HG02938 (cell line): ENCODE data around the gene ROCK2.

ENCODE experiments used
- ATAC-seq: cut with Tn5 transposase; IDR thresholded peaks from one replicate; pipeline ENCODE4 v1.9.1; 2021; ENCODE audit warnings: mild to moderate bottlenecking, moderate library complexity; ENCODE audit not compliant: unreplicated experiment

ROCK2 gene

DNA sequence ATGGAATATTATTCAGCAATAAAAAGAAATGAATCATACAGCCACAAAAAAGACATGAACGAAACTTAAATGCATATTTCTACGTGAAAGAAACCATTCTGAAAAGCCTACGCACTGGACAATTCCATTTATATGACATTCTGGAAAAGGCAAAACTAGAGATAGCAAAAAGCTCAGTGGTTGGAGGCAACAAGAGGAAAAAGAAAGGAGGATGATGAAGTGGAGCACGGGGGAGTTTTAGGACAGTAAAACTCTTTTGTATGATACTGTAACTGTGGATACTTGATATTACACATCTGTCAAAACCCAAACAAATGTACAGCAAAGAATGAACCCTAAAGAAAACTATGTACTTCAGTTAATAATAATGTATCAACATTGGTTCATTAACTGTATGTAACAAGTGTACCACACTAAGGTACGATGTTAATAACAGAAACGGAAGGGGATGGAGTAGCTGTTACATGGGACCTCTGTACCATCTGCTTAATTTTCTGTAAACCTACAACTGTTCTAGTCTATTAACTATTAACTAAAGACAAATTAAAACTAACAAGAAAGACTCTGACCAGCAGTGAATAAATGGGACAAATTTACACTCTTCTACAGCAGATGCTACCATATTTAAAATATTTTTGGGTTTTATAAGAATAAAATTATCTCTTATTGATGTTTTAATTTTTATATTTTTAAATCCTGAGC, 31.5 kb downstream of the ROCK2 start:
- no peak for ATAC-seq

DNA sequence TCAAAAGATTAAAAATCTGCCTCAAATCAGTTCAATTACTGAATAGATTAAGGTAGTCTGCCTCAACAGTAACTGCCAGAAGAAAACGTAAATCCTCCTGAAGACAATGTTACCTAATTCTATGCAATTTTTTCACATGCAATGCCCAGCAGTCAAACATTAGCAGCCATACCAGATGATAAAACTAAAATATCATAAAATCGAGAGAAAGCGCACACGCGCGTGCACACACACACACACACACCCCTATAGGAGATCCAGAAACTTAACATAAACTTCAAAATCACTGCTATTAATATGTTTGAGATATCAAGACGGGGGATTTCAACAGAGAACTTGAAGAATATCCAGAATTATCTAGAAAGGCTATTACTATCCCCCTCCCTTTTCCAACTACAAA, 32.9 kb downstream of the ROCK2 start:
- no peak for ATAC-seq

DNA sequence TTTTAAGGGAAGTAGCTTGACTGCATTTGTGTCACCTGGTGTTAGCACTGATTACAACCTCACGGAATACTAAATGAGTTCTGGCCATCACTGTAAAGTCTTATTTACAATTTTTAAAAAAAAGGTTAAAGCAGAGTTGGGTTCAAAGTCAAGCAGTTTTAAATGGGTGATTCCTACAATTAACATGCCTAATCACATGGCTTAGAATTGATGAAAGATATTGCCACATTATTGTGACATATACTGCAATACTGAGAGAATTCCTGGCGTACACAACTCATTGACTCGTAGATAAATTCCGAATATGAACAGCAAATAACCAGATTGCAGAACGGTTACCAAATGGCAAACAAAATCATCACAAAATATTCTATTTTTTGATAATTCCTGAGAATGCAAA, 34.2 kb downstream of the ROCK2 start:
- ATAC-seq: no peak

GRCh38 chr2:11309706-11310105, 34.7 kb downstream of the ROCK2 start:
- no peak for ATAC-seq

- no peak for ATAC-seq
Observed at GRCh38 chr2:11307764-11308415, 36.5 kb downstream of the ROCK2 start.

GRCh38 chr2:11305958-11306357, 38.5 kb downstream of the ROCK2 start:
- no peak for ATAC-seq

DNA sequence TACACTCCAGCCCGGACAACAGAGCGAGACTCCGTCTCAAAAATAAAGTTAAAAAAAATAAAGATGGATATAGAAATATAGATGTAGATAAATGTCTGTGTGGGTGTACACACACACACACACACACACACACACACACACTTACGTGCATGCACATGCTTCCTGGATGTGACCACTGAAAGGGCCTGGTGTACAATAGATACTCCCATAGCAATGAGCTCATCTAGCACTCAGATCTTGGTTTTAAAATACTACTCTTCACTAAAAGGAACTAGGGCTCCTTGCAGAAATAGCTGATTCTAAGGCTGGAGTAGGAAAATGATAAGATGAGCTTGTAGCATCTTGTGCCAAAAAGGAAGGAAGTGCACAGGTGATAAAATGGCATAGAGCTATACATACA, 39.1 kb downstream of the ROCK2 start:
- ATAC-seq: no peak

- no peak for ATAC-seq
Observed at GRCh38 chr2:11304476-11304875, 40.0 kb downstream of the ROCK2 start.

GRCh38 chr2:11303290-11304013, 41.0 kb downstream of the ROCK2 start:
- no peak for ATAC-seq

DNA sequence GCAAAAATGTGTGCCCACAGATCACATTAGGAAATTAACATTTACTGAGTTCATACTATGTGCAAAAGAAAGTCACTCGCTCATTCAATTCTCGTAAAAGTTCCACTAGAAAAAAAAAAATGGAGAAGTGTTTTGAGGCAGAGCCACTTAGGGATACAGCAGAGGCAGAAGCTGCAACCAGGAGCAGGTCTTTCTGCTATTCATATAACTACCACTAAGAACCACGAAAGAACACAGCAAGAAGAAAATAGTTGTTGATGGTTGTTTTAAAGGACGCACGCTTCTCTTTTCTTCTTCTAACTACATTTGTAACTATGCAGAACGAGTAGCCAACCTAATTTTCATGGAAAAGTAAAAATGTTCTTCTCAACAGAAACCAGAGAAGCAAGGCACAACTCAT, 45.0 kb downstream of the ROCK2 start:
- no peak for ATAC-seq

DNA sequence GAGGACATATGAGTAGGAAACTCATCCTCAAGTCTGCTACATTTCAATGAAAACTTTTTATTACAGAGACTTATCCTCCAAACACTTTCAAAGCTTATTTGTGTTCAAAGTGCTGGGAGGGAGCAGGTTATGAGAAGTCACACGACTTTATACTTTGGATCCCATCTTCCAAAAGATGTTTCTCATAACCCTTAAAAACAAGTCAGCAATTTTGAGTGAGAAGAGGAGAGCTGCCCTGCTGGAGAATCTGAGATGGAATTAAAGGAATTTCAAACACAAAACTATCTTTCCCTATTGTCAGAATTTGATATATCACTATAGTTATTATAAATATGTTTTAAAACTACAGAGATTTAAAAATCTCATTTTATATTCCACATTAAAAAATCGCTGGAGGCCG, 45.8 kb downstream of the ROCK2 start:
- ATAC-seq: no peak

GRCh38 chr2:11296401-11296800, 48.0 kb downstream of the ROCK2 start:
- ATAC-seq: no peak

GRCh38 chr2:11292464-11293255, 51.8 kb downstream of the ROCK2 start:
- ATAC-seq: no peak

GRCh38 chr2:11290713-11291112, 53.7 kb downstream of the ROCK2 start:
- no peak for ATAC-seq

DNA sequence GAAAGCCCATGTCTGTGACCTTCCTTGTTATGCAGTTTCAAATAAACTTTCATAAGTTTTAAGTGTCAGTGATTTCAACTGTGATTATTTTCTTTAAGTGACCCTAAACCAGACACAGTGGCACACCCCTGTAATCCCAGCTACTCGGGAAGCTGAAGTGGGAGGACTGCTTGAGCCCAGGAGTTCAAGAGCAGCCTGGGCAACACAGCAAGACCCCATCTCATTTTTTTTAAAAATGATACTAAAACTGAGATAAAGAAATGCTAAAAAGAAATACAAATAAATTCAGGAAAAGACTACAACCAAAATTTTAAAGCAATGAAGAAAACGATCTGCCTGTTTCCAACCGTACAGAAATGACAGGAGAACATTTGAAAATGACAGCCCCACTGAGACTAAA, 54.2 kb downstream of the ROCK2 start:
- no peak for ATAC-seq

- no peak for ATAC-seq
Observed at GRCh38 chr2:11288431-11288830, 56.0 kb downstream of the ROCK2 start.

DNA sequence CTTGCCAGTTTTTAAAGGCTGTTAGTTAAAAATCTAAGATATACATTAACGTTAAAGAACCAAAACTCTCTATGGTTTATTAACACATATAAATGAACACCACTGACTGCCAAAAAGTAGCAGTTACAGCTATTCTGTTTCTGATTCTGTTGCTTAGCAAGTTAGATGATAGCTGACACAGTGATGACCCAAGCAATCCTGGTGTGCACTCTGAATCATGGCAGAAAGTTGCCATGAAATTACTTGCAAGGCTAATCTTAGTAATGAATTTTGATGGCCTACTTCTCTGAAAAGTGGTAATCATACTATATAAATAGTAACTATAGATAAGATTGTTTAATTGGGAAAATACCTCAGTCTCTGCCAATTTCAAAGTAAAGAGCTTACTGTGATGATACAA, 57.7 kb downstream of the ROCK2 start:
- ATAC-seq: no peak

- no peak for ATAC-seq
Observed at GRCh38 chr2:11286323-11286722, 58.1 kb downstream of the ROCK2 start.

- no peak for ATAC-seq
Observed at GRCh38 chr2:11285499-11285898, 58.9 kb downstream of the ROCK2 start.

DNA sequence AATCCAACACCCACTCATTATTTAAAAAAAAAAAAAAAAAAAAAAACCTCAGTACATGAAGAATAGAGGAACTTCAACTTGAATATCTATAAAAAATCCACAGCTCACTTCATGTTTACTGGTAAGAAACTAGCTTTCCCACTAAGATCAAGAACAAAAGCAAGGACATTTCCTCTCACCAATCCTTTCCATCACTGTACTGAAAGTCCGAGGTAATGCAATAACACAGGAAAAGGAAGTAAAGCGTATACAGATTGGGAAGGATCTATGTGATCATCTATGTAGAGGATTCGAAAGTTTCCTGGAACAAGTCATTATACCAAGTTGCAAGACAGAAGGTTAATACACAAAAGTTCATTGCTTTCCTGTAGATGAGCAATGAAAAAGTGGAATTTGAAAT, 63.2 kb downstream of the ROCK2 start:
- ATAC-seq: no peak

DNA sequence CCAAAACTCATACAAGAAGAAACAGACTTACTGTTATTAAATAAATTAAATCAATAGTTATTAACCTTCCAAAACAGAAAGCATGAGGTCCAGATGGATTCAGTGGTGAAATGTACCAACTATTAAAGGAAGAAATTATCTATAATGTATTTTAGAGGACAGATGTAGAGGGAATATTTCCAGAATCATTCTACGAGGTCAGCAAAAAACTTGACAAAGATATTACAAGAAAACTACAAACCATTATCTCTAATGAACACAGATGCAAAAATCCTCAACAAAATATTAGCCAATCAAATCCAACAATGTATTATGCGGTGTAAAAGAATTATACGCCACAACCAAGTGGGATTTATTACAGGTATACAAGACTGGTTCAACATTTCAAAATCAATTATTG, 63.7 kb downstream of the ROCK2 start:
- ATAC-seq: no peak
